ENCODE data around the gene AMMECR1.

DNA sequence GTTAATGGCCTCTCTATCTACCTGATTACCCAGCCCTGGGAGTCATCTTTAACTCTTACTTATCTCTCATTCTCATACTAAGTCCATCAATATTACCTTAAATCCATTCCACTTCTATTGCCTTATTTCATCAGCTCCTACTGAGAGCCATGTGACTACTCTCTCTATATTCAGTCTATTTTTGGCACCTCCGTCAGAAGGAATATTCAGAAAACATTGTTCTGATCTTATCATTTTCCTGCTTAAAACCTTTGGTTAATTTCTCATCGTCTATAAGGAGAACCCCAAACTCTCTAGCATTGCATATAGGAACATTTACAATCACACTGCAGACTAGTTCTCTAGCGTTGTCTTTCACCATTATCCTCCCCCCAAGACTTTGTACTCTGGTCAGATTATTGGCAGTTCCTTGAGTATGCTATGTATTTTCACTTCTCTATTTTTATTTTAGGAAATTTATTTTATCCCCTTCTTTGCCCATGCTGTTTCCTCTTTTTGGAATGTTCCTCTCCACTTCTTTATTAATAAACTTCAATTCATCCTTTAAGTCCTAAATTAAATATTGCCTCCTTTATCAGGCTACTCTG is 13.7 kb upstream of the AMMECR1 start:
- no peak for TF ChIP-seq CTCF (conservative IDR thresholded peaks at IDR 0.05; ENCODE audit: low read length)
- no peak for TF ChIP-seq EZH2phosphoT487 (IDR thresholded peaks at IDR 0.05; ENCODE audit: borderline replicate concordance)

All from Loucy (cell line).